GM13976 (cell line): ENCODE data around the gene ANKRD27.

Experiments used
- DNase-seq: peaks from one replicate; pipeline ENCODE4 v3.0.0; 2012; ENCODE audit warnings: low spot score
- CTCF ChIP-seq: IDR thresholded peaks from 2 replicates; pipeline ENCODE4 v1.5.1; 2012; ENCODE audit warnings: borderline replicate concordance, mild to moderate bottlenecking; ENCODE audit not compliant: insufficient read depth; ENCODE audit errors: extremely low read depth, missing control alignments, control extremely low read depth
- in situ Hi-C: fragments of 300-500 bp; cut with MboI; formaldehyde crosslinking; loops from one replicate; pipeline ENCODE4 v1.12.0; 2022; ENCODE audit warnings: low sequenced_read_pairs, mixed read lengths, inconsistent platforms; ENCODE audit not compliant: unreplicated experiment

The ANKRD27 gene

GRCh38 chr19:32651729-32652140 lies 23.2 kb downstream of the ANKRD27 start:
- in situ Hi-C loops: no loop called here
- TF ChIP-seq CTCF: no peak
- DNase-seq: no peak

GRCh38 chr19:32650671-32651070 lies 24.3 kb downstream of the ANKRD27 start:
- no peak for DNase-seq
- TF ChIP-seq CTCF: no peak
- in situ Hi-C loops: no loop called here

GRCh38 chr19:32649751-32650150 lies 25.2 kb downstream of the ANKRD27 start:
- no peak for TF ChIP-seq CTCF
- no peak for DNase-seq
- in situ Hi-C loops: no loop called here

- in situ Hi-C loops: no loop called here
- TF ChIP-seq CTCF: no peak
- no peak for DNase-seq
These were observed 27.6 kb downstream of the ANKRD27 start for GRCh38 chr19:32647361-32647760.

GRCh38 chr19:32646556-32646955 lies 28.4 kb downstream of the ANKRD27 start:
- no peak for DNase-seq
- in situ Hi-C loops: no loop called here
- TF ChIP-seq CTCF: no peak

- DNase-seq: no peak
- in situ Hi-C loops: no loop called here
- no peak for TF ChIP-seq CTCF
These were observed 32.2 kb downstream of the ANKRD27 start for GRCh38 chr19:32642771-32643170.

- DNase-seq: no peak
- in situ Hi-C loops: no loop called here
- no peak for TF ChIP-seq CTCF
These were observed 36.4 kb downstream of the ANKRD27 start for GRCh38 chr19:32638625-32639024.
